IPS DF 4.7 (cell line): ENCODE measurements around the gene ENTPD8.

Experiments used
- DNase-seq: peaks from one replicate; pipeline ENCODE4 v3.0.0-alpha.2; 2013; ENCODE audit warnings: low spot score; ENCODE audit errors: extremely low read depth

The ENTPD8 gene

GRCh38 chr9:137433349-137433915 lies 7.7 kb downstream of the ENTPD8 start:
- DNase-seq = no peak

DNA sequence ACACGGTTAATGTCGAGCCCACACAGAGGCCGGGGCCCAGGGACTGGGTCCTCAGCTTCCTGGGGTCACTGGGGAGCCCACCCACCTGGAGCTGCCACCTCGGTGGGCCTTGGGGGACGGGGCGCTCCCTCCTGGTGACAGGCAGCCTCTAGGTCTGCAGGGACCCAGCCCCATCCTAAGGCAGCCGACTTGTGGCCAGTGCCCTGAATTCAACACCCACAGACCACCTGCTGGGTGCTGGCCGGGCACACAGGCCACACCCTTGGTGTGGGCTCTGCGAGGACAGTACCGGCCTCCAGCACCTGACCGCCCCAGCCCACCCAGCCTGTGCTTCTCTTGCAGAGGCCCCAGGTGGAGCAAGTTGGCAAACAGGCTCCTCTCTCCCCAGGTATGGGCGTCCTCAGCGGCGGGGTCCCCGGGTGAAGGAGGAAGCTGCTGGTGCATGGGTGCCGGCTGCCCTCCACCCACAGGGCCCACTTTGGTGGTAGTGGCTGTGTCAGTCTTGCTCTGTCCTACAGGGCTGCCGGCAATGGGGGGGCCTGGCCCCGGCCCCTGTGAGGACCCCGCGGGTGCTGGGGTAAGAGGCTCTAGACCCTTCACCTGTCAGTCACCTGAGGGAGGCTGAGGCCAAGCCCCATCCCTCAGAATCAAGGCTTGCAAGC lies 8.3 kb downstream of the ENTPD8 start:
- DNase-seq = no peak

GRCh38 chr9:137431416-137431931 lies 9.7 kb downstream of the ENTPD8 start:
- DNase-seq = no peak

- DNase-seq = no peak
Measured at GRCh38 chr9:137430723-137431415, 10.3 kb downstream of the ENTPD8 start.

DNA sequence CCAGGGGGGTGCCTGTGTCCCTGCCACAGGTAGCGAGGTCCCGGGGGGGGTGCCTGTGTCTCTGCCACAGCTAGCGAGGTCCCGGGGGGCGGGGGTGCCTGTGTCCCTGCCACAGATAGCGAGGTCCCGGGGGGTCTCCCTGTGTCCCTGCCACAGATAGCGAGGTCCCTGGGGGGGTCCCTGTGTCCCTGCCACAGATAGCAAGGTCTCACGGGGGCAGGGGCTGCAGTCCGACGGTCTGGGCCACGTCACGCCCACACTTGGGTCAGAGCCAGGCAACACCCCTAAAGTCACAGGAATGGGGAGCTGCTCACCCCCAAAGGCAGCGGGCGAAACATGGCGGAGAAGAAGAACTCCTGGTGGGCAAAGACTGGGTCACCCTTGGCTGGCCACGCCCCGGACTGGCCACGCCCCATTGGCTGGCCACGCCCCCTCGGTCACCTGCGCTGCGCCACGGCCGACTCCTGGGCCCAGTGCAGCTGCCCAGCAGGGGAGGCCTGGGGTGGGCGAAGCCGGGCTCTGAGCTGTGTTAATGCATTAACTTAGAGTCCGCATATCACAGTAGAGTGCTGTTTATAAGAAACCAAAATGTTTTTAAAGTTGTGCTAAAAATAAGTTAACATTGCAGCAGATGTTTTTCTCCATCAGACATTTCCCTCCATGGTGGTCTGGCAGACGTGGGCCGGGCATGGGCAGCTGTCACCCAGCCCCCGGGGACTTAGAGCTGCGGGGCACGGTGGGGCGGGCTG lies 11.0 kb downstream of the ENTPD8 start:
- DNase-seq = no peak

- DNase-seq = no peak
Measured at GRCh38 chr9:137429546-137429890, 11.6 kb downstream of the ENTPD8 start.

- DNase-seq = no peak
Measured at GRCh38 chr9:137428841-137429545, 12.2 kb downstream of the ENTPD8 start.

DNA sequence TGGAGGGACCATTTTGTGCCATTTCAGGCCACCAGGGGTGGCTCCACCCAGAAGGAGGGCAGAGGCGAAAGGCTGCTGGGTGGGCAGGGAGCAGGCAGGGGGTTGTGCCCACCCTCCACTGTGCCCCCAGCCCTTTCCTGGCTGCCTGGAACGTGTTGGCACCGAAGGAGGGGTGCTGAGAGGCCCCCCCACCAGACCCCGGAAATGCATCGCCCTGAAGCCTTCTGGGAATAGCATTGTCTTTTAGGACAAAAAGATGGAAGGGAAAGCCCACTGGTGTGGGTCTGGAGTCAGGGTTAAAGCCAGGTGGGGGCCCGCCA lies 12.9 kb downstream of the ENTPD8 start:
- no peak for DNase-seq

DNA sequence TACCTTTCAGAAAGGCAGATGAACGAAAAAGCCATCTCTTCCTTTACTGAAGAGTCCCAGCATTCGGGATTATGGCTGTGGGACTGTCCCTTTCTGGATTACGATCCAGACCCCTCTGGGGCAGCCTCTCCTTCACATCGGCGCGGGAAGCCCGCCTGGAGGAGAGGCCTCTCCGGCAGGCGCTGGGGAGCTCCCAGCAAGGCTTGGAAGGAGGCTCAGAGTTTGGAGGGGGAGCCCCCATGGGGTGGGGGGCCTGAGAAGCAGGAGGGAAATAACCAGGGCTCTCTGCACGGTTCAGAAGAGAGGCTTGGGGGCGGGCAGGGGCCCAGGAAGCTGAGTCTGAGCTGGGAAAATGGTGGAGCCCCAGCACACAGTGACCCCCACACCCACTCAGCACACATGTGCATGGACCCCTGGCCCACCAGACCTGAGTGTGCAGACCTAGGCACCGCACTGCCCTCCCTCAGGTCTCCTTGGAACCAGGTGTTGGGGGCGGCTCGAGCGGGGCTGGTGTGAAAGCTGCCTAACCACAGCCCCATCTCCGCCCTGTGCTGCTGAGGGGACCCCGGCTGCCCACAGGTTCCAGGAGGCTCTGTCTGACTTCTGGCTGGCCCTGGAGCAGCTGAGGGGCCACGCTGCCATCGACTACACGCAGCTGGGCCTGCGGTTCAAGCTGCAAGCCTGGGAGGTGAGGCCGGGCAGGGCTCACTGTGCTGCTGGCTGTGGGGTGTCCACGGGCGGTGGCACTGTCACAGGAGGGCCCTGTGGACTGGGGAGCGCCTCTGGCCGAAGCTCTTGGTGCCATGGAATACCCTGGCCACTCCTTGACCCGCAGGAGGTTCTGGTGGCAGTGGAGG lies 13.5 kb downstream of the ENTPD8 start:
- DNase-seq = no peak

- DNase-seq = no peak
Measured at GRCh38 chr9:137426018-137426681, 15.0 kb downstream of the ENTPD8 start.

DNA sequence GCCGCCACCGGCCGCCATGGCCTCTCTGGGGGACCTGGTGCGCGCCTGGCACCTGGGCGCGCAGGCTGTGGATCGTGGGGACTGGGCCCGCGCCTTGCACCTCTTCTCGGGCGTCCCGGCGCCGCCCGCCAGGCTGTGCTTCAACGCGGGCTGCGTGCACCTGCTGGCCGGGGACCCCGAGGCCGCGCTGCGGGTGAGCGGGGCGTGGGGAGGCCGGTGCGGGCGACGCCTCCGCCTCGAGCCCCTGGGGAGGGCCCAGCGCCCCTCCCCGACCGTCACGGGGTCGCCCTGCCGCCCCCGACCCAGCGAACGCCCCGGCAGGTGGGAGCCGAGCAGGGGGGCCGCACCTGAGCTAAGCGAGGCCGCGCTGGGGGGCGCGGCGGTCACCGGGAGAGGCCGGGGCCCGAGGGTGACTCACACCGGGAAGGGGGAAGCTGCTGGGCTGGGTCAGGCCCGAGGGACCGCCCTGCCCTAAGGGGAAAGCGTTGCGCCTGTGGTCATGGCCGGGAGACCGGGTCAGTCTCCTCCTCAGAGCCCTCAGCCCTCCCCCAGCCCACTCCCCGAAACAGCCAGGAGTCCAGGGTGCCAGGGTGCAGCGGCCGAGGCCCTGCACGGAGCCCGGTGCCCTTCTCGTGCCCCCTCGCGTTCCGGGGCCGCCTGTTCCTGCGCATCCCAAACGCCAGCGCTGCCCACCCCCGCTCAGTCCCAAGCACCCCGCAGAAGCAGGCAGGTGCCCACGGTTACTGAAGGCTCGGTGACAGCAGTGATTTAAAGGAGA lies 17.5 kb downstream of the ENTPD8 start:
- DNase-seq = no peak

- no peak for DNase-seq
Measured at GRCh38 chr9:137422604-137423513, 18.3 kb downstream of the ENTPD8 start, which contains the start of the genes EXD3 and NOXA1. Gene EXD3, minus strand, starts transcription at chr9:137423162. Its CDS starts 27,805 bp downstream, at chr9:137395357. Gene NOXA1, plus strand, starts transcription at chr9:137423393. Its CDS starts 137 bp downstream, at chr9:137423530.

DNA sequence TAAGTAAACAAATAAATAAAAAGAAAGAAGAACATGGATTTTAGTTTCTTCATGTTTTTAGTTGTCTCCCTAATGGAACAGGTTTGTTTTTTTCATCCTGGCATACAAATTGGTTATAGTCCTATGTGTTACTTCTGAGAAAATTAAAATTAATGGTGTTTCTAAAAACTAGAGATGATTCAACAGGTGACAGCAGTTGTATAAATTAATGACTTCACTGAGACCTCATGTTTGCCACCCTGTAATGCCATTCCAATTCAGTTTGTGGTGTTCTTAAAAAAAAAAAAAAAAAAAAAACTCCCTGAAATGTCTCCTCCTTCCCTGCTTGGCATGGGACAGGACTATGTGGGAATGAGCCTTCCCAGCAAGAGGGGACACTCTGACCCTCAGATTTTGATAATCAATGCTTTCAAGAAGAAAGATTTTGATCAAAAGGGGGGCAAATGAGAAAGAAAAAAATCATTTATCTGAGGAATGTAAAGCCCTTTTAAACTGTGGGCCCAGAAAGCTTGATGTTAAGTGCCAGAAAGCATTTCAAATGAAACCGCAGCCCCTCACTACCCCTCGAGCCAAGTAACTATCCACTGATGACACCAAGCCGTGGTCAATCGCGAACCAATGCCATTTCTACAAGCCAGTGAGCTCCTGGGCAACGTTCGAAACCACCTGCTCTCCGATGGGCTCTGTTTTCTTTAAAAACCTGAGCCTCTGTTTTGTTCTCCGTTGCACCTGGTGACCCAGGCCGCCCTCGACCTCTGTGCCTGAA lies 19.1 kb downstream of the ENTPD8 start:
- DNase-seq = no peak

DNA sequence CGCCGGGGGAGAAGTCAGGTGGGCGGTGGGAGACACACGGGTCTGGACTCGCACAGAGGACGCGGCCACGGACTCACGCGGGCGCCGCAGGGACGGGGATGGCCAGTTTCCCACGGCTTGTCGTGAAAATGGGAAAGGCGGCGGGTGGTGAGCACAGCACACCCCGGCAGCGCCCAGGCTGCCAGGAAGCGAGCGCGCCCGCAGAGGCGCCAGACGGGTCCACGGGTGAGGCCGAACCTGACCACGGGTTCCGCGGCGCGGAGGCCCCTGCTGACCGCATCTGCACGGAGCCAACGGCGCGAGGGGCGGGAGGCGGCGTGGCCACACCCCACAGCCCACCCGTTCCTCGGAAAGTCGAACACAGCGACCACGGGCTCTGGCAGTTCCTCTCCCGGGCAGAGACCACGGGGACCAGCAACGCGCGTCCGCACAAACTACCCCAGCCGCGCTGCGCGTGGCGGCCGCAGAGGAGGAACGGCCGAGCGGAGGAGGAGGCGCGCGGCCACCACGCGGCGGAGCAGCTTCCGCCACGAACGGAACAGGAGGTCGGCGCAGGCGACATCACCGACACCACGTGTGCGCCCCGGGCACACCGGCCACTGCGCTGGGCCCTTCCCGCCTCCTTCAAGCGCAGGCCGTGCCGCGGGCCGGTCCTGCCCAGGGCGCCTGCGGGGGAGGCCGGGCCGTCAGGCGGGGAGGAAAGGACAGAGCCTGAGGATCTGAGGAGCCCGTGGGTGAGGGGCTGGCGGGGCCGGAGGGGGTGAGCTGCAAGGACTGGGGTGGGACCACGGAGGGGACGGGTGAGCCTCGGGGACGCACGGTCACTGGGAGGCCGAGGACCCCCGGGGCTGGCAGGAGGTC lies 23.8 kb downstream of the ENTPD8 start:
- DNase-seq = no peak

DNA sequence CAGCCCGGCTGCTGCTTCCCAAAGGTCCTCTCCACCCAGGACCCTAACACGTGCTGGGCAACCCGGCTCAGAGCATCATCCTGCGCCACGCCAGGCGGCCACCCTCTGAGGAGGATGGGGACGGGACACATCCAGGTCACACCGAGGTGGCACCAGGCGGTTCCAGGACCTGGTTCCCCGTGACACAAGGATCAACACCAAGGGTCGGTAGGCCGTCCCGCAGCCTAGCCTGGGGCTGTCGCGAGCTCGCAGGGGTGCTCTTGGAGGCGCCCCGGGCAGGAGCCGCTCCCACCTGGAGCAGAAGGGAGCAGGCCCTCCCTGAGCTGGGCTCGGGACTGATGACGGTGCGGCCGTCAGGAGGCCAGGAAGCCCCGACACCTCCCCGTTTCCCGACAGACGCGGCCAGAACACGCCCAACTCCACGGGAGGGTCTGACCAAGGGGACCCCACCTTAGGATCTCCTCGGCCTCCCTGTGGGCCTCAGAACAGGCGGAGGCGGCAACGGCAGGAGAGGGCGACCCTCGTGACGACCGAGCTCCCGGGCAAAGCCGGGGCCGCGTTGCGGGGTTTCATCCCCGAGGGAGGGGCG lies 24.5 kb downstream of the ENTPD8 start:
- no peak for DNase-seq

DNA sequence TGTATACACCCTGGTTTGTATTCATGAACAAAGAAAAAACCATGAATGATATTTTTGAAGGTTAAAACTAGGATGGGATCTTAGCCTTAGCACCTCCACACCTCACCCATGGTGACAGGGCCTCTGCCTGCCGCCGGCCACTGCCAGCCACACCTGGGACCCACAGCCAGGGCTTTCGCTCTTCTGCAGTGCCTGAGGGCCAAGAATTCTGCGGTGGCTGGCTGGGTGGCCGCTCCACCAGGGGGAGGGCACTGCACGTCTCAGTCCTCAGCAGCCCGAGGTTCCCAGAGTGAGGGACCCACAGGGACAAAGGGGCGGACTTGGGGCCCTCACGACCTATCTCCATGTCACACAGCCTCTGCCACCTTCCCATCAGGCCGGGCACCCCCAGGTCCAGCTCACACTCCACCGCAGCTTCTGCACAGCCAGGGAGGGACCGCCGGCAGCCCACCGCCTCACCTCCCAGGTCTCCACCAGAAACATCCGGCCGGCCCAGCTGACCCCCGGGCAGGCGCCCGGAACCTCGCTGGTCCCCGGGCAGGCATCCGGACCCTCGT lies 25.1 kb downstream of the ENTPD8 start:
- no peak for DNase-seq
